PC-3 (cell line): ENCODE measurements around the gene CA10. TPM values are rescaled to one million over a fixed set of nuclear protein-coding genes. Genes with fewer than 3 reads are reported as not detected.

Experiments used
- ATAC-seq: fragments of 200-7000 bp; cut with Tn5 transposase; 2 replicates; pipeline ENCODE4 v1.9.1; 2020; ENCODE audit warnings: mild to moderate bottlenecking, moderate library complexity
- BruUV-seq: library from RNA; stranded (reverse); fragments of 400-500 nt; replicated peaks from 2 replicates; lab custom pipeline; 2021; lab: Mats Ljungman, UMichigan
- CTCF ChIA-PET: fragments of 300-600 bp; sonication (Branson Sonifier 250); formaldehyde crosslinking; loops from one replicate; lab custom pipeline; 2022; ENCODE audit warnings: antibody characterized with exemption; lab: Charles Lee
- POLR2A ChIA-PET: fragments of 300-600 bp; sonication (Branson Sonifier 250); formaldehyde crosslinking; loops from one replicate; lab custom pipeline; 2022; ENCODE audit warnings: antibody characterized with exemption; ENCODE audit not compliant: unreplicated experiment; lab: Charles Lee
- DNase-seq: peaks from one replicate; pipeline ENCODE4 v3.0.0-alpha.2; 2015
- H2AFZ ChIP-seq: fragments of 300-600 bp; sonication (generic); 2 replicates; pipeline ENCODE4 v1.6.0; 2016; ENCODE audit warnings: antibody characterized with exemption, low read length
- H3F3A ChIP-seq: fragments of 300-600 bp; sonication (generic); one replicate; pipeline ENCODE4 v1.6.0; 2017; ENCODE audit warnings: antibody characterized with exemption, low read length, control low read depth, mild to moderate bottlenecking; ENCODE audit not compliant: unreplicated experiment
- H3K27ac ChIP-seq: fragments of 300-600 bp; sonication (generic); 2 replicates; pipeline ENCODE4 v1.5.1; 2016; ENCODE audit warnings: mild to moderate bottlenecking, low read length
- H3K27me3 ChIP-seq: fragments of 300-600 bp; sonication (generic); 2 replicates; pipeline ENCODE4 v1.6.1; 2016; ENCODE audit warnings: low read length, mixed read lengths
- H3K36me3 ChIP-seq: fragments of 300-600 bp; sonication (generic); 2 replicates; pipeline ENCODE4 v1.6.1; 2016; ENCODE audit warnings: low read depth, mixed run types, low read length, mixed read lengths
- H3K4me1 ChIP-seq: fragments of 300-600 bp; sonication (generic); 2 replicates; pipeline ENCODE4 v1.5.1; 2016; ENCODE audit warnings: low read length; ENCODE audit not compliant: insufficient read depth
- H3K4me2 ChIP-seq: fragments of 300-600 bp; sonication (generic); 2 replicates; pipeline ENCODE4 v1.6.0; 2016; ENCODE audit warnings: low read length
- H3K4me3 ChIP-seq: fragments of 300-600 bp; sonication (generic); 2 replicates; pipeline ENCODE4 v1.5.1; 2016; ENCODE audit warnings: mild to moderate bottlenecking, low read length, mixed read lengths
- H3K79me2 ChIP-seq: fragments of 300-600 bp; sonication (generic); 2 replicates; pipeline ENCODE4 v1.6.1; 2017; ENCODE audit warnings: low read length, mixed read lengths
- H3K9ac ChIP-seq: fragments of 300-600 bp; sonication (generic); 2 replicates; pipeline ENCODE4 v1.6.0; 2016; ENCODE audit warnings: mild to moderate bottlenecking, low read length
- H3K9me2 ChIP-seq: fragments of 300-600 bp; sonication (generic); replicated peaks from 2 replicates; pipeline ENCODE4 v1.6.1; 2016; ENCODE audit warnings: mixed run types, low read length, mixed read lengths
- H3K9me3 ChIP-seq: fragments of 300-600 bp; sonication (generic); 2 replicates; pipeline ENCODE4 v1.6.1; 2016; ENCODE audit warnings: low read length, mixed read lengths
- H4K20me1 ChIP-seq: fragments of 300-600 bp; sonication (generic); 2 replicates; pipeline ENCODE4 v1.6.1; 2016; ENCODE audit warnings: low read length, mixed read lengths
- CTCF ChIP-seq: fragments of 300-600 bp; sonication (generic); conservative IDR thresholded peaks from 2 replicates; pipeline ENCODE4 v1.5.1; 2017; ENCODE audit warnings: antibody characterized with exemption, low read depth, mild to moderate bottlenecking, low read length
- EZH2 ChIP-seq: fragments of 300-600 bp; sonication (generic); IDR thresholded peaks from one replicate; pipeline ENCODE4 v1.6.1; 2017; ENCODE audit warnings: antibody characterized with exemption, mild to moderate bottlenecking, low read length; ENCODE audit not compliant: unreplicated experiment
- EZH2phosphoT487 ChIP-seq: fragments of 300-600 bp; sonication (generic); IDR thresholded peaks from 2 replicates; pipeline ENCODE4 v1.6.1; 2018; ENCODE audit warnings: mild to moderate bottlenecking, antibody characterized with exemption, low read length, borderline replicate concordance
- intact Hi-C: fragments of 100-400 bp; cut with micrococcal nuclease; formaldehyde crosslinking; loops from 2 replicates; pipeline ENCODE4 v1.9.0; 2023
- total RNA-seq: library from RNA; depleted of rRNA; stranded (reverse); fragments of >200 nt; gene quantifications from 2 replicates; pipeline ENCODE4 v1.2.3, GENCODE V29; 2014

Gene CA10
- total RNA-seq, 1 experiment from 2014 or later, result not detected

GRCh38 chr17:51687887-51688286 lies 470.6 kb downstream of the CA10 start:
- H3K27ac ChIP-seq, result no peak overlapping the region
- no peaks in the 10 kb centered on the region for H3F3A ChIP-seq
- no peaks in the 10 kb centered on the region for H3K36me3 ChIP-seq
- no peak overlapping the region for H3K4me2 ChIP-seq
- DNase-seq (no peak), ATAC-seq (no peak)
- H3K4me3 ChIP-seq, result no peak overlapping the region
- no peak overlapping the region for H3K9ac ChIP-seq
- peaks cover 14% of the 10 kb centered on the region; the same call in 1 of the 2 replicates for H3K27me3 ChIP-seq
- H2AFZ ChIP-seq, result no peak overlapping the region
- 0 out of 2 replicates have a peak, but pooled peaks cover 9% of the 10 kb centered on the region for H3K9me3 ChIP-seq
- POLR2A ChIA-PET, result no interaction called here
- no TSS peak for BruUV-seq
- CTCF ChIA-PET, result no interaction called here
- intact Hi-C loops, result no loop called here
- no peaks in the 10 kb centered on the region for H4K20me1 ChIP-seq
- H3K79me2 ChIP-seq, result no peaks in the 10 kb centered on the region
- TF ChIP-seq EZH2 (no peak), CTCF (no peak), EZH2phosphoT487 (no peak)
- H3K9me2 ChIP-seq, result no peaks in the 10 kb centered on the region
- no peaks in the 10 kb centered on the region for H3K4me1 ChIP-seq

GRCh38 chr17:51685287-51685909 lies 473.1 kb downstream of the CA10 start:
- ChIA-PET CTCF (no interaction called here), POLR2A (no interaction called here)
- 0 out of 2 replicates have a peak, but pooled peaks cover 9% of the 10 kb centered on the region for H3K9me3 ChIP-seq
- no peak overlapping the region for H3K4me3 ChIP-seq
- H3K79me2 ChIP-seq, result no peaks in the 10 kb centered on the region
- TF ChIP-seq EZH2, result no peak
- no peak for TF ChIP-seq CTCF
- TF ChIP-seq EZH2phosphoT487, result no peak
- intact Hi-C loops, result no loop called here
- H3K4me2 ChIP-seq, result no peak overlapping the region
- H3K27ac ChIP-seq, result no peak overlapping the region
- H3K36me3 ChIP-seq, result no peaks in the 10 kb centered on the region
- DNase-seq (no peak), ATAC-seq (no peak)
- H3K9ac ChIP-seq, result no peak overlapping the region
- H3K27me3 ChIP-seq, result peaks cover 26% of the 10 kb centered on the region; the same call in 1 of the 2 replicates
- H4K20me1 ChIP-seq, result no peaks in the 10 kb centered on the region
- no peaks in the 10 kb centered on the region for H3K4me1 ChIP-seq
- BruUV-seq, result no TSS peak
- no peak overlapping the region for H2AFZ ChIP-seq
- no peaks in the 10 kb centered on the region for H3K9me2 ChIP-seq
- no peaks in the 10 kb centered on the region for H3F3A ChIP-seq

GRCh38 chr17:51684214-51684613 lies 474.3 kb downstream of the CA10 start:
- intact Hi-C loops, result no loop called here
- Histone ChIP-seq H3K9ac (no peak overlapping the region), H4K20me1 (no peaks in the 10 kb centered on the region), H3K4me2 (no peak overlapping the region), H2AFZ (no peak overlapping the region), H3K27me3 (peaks cover 26% of the 10 kb centered on the region; the same call in 1 of the 2 replicates), H3K9me2 (no peaks in the 10 kb centered on the region), H3K9me3 (0 out of 2 replicates have a peak, but pooled peaks cover 9% of the 10 kb centered on the region), H3K4me1 (no peaks in the 10 kb centered on the region), H3K36me3 (no peaks in the 10 kb centered on the region), H3K79me2 (no peaks in the 10 kb centered on the region), H3F3A (no peaks in the 10 kb centered on the region), H3K4me3 (no peak overlapping the region), H3K27ac (no peak overlapping the region)
- no TSS peak for BruUV-seq
- TF ChIP-seq EZH2 (no peak), EZH2phosphoT487 (no peak), CTCF (no peak)
- ChIA-PET CTCF (no interaction called here), POLR2A (no interaction called here)
- DNase-seq, result no peak
- no peak for ATAC-seq
